AG10803 (cell line): Measurements from ENCODE around the gene CFAP251.
A peak's percentile ranks its signal among the peaks of the same experiment; 100 is the strongest.
"Not testable (repeated sequence)": the region's sequence is repeated elsewhere in the genome, so short reads cannot be mapped to it uniquely, and the experiment has no call there.

Experiments used
- DNase-seq: peaks from one replicate; pipeline ENCODE4 v3.0.0; 2010; ENCODE audit warnings: low read depth
- H3K4me3 ChIP-seq: 2 replicates; pipeline ENCODE4 v1.5.1; 2011; ENCODE audit warnings: mild to moderate bottlenecking, low read length, control low read depth
- CTCF ChIP-seq: conservative IDR thresholded peaks from 2 replicates; pipeline ENCODE4 v1.5.1; 2011; ENCODE audit warnings: mild to moderate bottlenecking, low read length, control low read depth, inconsistent platforms

The CFAP251 gene

GRCh38 chr12:121980191-121980891, 61.9 kb downstream of the CFAP251 start:
- TF ChIP-seq CTCF: no peak
- H3K4me3 ChIP-seq: no peak overlapping the region

DNA sequence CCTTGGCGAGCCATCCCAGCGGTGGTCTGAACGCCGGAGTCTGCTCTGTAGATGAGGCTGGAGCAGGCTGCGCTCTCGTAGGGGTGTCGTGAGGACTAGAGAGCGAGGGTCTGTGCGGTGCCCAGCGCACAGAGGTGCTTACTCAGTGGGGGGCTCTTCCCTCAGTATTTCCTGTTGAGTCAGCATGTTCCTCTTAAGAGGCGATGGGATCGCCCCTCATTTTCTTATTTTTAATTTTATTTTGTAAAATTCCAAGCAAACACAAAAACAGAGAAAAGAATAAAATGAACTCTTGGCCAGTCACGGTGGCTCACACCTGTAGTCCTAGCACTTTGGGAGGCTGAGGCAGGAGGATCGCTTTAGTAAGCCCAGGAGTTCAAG, 62.5 kb downstream of the CFAP251 start:
- no peak for DNase-seq
- no peak overlapping the region for H3K4me3 ChIP-seq
- no peak for TF ChIP-seq CTCF

More at GRCh38 chr12:121980191-121980891, 61.9 kb downstream of the CFAP251 start:
- DNase-seq: peak; percentile 16

DNA sequence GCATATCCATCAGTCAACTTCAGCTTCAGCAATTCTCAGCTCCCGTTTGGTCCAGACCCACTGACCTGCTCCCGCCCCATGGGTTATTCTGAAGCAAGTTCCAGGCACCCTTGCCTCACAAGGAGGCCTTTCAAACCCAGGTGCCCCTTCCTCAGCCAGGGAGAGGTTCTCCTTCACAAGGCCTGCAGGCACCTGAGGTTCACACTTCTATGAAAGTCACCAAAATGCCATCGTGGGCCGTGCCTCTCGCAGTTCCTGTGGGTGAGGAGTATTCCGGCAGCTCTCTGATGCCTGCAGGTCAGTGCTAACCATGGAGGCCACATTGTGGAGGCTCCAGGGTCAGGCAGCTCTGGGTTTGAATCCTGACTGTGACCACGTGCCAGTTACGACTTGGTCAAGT, 63.1 kb downstream of the CFAP251 start:
- no peak overlapping the region for H3K4me3 ChIP-seq

GRCh38 chr12:121982950-121983349, 64.6 kb downstream of the CFAP251 start:
- DNase-seq: no peak
- no peak overlapping the region for H3K4me3 ChIP-seq
- TF ChIP-seq CTCF: no peak

More for the DNA sequence above, 63.1 kb downstream of the CFAP251 start:
- no peak for DNase-seq
- TF ChIP-seq CTCF: no peak

DNA sequence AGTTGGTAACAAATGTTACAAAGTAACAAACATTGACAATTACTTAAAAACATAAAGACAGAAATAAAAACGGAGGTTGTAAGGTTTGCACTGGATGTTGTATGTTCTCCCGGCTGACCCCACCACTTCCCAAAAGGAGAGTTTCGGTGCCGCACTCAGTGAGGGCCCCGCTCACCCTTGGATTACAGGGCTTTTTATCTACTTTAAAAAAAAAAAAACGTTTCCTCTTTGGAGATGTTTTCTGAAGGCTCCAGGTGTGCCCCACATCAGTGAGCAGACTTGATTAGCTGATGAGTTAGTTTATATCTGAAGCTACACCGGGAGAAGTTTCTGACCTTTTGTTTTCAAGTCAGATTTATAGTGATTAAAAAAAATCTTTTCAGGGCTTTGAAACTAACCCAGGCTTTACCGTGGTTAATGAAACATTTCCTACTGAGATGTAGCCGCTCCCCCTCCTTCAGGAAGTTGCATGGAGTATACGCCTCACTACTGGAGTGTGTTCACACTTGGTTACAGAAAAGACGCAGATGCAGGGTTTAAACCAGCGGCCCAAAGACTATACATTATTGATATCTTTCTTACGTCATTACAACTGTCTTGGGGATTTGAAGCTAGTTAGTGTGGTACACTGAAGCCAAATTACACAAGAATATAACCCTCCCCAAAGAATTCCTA, 65.3 kb downstream of the CFAP251 start:
- DNase-seq: no peak
- no peak for TF ChIP-seq CTCF
- no peak overlapping the region for H3K4me3 ChIP-seq

DNA sequence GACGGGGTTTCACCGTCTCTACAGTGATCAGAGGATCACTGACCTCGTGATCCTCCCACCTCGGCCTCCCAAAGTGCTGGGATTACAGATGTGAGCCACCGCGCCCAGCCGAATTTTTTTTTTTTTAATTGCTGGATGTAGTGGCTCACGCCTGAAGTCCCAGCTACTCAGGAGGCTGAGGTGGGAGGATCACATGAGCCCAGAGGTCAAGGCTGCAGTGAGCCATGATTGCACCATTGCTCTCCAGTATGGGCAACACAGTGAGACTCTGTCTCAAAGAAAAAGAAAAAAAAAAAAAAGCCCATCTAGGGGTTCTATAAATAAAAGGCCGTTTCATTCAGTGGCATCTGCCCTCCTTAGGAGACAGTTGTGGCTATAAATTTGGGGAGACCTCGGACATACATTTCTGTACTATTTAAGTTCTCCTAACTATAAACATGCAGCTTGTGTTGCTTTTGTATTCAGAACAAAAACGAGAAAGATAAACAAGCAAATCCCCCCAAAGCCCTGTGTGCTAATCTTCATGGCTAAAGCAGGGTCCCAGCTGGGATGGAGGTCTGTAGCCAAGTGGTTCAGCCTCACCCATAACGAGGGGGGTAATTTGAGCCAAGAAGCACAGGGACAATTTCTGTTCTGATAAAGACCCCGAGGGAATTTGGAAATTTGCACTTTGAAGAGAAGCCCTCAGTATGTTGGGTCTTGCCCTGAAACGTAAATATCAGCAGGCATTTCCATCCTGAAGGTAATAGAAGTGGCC, 68.3 kb downstream of the CFAP251 start:
- TF ChIP-seq CTCF: no peak
- DNase-seq: no peak
- no peak overlapping the region for H3K4me3 ChIP-seq

- DNase-seq, H3K4me3 ChIP-seq: not testable (repeated sequence)
Observed at GRCh38 chr12:121988519-121988918, 70.1 kb downstream of the CFAP251 start.
